CD4-positive, alpha-beta T cell treated with Interleukin-15 for 4 hours (primary cell): ENCODE data around the gene PPFIBP2.
A peak's percentile ranks its signal among the peaks of the same experiment; 100 is the strongest.

Experiments
- DNase-seq: peaks from one replicate; pipeline ENCODE4 v3.0.0-alpha.2; 2020; ENCODE audit warnings: low spot score

The PPFIBP2 gene

DNA sequence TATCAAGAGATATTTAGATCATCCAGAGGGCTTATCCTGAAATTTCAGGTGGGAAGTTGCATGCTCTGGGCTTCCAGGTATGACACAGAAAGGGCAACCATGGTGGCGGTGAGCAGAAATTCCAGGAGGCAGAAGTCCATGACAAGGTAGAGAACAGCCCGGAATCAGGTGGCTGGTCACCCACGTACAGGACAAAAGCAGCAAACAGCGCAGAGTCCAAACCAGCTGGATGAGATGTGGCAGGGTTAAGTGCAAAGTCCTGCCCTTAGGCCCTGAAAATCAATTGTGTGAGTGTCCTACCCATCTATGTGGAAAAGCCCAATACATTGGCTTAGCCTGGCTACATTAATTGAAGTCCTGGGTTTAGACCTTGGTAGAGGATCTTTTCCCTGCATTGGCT lies 11.6 kb downstream of the PPFIBP2 start:
- DNase-seq = no peak

DNA sequence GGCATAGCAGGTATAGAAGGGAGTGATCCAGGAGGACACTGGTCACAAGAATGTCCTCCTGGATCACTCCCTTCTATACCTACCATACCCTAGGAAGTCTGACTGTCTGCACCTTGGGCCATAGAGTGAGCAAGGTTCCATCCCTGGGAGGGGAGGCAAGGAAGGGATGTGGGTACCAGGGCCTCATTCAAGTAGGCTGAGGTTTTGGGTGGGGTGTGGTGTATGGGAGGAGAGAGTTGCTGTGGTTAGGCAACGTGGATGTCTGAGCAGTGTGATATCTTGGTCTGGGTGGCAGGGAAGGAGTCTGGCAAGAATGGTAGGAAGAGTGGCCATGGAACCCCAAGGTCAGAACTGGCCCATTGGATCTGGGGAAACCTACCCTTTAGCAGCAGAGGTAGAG lies 13.2 kb downstream of the PPFIBP2 start:
- peak; percentile 31 for DNase-seq

DNA sequence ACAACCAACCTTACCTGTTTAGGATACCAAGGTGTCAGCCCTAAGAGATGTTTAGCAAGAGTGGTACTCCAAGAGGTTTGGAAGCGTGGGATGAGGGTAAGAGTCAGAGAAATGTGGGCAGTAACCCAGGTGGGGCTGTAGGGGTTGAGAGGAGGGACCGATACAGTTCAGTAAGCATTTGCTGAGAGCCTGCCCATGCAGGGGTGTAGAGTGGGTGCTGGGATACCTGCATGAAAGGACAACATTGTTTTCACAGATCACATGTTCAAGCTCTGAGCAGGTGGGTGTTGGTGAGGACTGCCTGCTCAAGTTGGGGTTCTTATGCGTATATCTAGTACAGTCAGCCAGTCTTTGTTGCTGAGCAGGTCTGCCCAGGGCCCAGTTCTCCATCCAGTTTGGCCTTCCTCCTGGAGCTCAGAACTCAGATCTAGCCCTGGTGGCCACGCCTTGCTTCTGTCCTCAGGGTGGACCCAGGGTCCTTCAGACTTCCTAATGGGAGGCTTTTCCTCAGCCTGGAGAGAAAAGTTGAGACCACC lies 14.8 kb downstream of the PPFIBP2 start:
- DNase-seq = no peak

DNA sequence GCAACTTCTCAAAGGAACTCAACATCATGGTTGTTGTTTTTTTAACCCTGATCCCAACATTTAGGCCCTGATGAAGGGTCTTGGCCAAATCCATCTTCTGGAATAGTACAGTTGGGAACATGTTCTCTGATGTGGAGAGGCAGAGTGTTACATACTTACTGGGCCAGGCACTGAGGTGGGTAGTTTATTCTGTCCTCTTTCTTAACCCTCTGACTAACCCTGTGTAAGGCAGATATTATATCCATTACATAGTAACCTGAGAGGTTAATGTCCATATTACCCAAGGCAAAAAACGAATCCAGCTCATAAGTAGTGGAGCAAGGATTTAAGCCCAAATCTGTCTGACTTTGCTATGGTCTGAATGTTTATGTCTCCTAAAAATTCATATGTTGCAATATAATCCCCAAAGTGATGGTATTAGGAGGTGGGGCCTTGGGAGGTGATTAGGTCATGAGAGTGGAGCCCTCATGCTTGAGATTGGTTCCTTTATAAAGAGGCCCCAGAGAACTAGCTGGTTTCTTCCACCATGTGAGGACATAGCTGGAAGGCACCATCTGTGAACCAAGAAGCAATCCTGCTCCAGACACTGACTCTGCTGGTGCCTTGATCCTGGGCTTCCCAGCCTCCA lies 16.3 kb downstream of the PPFIBP2 start:
- no peak for DNase-seq

- DNase-seq = no peak
Observed at GRCh38 chr11:7531011-7531410, 17.2 kb downstream of the PPFIBP2 start.

GRCh38 chr11:7532405-7533145 lies 18.8 kb downstream of the PPFIBP2 start:
- DNase-seq = no peak

DNA sequence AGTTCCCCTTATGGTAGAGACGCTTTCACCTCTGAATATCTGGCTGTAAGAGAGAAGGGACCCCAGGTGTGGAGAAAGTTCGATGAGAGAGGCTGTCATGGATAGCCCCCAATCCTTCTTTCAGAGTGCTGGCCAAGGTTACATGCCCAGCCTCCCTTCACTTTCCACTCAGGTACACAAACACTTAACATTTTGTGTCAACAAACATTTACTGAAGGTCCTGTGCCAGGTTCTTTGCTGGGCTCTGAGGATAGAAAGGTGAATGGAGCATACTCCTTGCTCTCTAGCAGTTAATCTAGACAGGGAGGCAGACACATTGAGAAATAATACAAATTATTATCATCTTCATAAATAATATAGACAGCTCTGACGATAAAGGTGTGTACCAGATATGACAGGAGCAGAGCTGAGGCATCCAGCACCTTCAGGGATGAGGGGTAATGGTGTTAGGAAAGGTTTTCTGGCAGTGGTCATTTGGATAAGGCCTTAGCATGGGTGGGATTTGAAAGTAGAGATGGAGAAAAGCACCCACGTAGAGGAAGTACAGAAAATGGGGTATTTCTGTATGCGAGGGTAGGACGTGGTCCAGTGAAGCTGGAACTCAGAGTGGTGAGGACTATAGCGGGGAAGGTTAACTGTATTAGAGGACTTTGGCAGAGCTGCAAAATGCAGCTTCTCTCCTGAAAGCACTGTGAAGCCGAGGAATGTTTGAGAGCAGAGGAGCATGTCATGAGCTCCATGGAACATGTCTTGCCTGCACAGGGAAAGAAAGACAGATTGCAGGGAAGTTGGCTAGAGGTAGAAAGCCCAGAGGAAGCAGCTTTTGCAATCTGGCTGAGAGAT lies 19.6 kb downstream of the PPFIBP2 start:
- DNase-seq = no peak

- no peak for DNase-seq
Observed at GRCh38 chr11:7534042-7534378, 20.2 kb downstream of the PPFIBP2 start.

DNA sequence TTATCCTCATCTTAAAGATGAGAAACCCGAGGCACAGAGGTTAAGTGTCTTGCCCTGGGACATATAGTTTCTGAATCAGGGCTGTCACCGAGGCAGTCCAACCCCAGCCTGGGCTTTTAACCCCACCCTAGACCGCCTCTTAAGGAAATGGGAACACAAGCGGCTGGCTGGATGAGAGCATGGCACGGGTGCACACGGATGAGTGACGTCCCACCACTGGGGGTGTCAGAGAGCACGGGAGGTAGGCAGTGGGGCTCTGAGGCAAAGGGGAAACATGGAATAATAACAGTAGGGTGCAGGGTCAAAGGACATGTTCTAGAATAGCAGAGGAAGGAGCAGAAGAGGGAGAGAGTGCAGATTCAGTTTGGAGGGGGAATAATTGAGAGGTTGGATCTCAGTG lies 22.3 kb downstream of the PPFIBP2 start:
- no peak for DNase-seq

DNA sequence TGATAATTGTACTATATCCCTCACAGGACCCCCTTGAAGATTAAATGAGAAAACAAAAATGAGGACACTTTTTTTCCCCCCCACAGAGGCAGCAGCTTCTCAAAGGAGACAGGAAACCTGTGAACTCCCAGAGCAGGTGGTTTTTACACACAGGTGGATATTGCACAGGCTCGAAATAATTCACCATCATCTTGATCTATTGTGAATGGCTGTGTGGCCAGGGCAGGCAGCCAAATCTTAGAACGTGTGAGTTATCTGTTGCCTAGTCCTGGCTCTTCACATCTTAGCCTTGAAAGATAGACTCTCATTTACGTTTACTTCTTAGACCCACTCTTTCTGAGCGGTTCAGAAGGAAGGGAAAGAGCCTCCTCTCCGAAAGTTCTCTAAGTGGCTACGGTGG lies 23.5 kb downstream of the PPFIBP2 start:
- DNase-seq = no peak

DNA sequence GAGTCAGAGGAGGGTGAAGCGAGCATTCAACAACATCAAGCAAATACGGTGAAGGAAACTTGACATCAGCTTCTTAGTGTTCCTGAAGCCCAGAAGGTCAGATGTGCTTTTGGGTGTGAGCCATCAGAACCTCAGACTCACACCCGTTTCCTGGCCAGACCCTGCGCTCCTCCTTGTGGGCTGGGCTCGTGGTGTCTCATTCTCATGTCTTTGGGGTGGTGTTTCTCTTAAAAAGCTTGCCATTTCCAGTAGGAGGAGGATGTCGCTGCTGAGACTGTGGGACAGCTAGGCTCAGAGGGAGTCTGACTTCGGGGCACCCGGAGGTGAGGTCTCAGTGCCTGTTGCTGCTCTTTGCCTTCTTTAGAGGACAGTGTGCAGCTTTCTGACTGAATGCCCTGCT lies 24.2 kb downstream of the PPFIBP2 start:
- peak; percentile 37 for DNase-seq

DNA sequence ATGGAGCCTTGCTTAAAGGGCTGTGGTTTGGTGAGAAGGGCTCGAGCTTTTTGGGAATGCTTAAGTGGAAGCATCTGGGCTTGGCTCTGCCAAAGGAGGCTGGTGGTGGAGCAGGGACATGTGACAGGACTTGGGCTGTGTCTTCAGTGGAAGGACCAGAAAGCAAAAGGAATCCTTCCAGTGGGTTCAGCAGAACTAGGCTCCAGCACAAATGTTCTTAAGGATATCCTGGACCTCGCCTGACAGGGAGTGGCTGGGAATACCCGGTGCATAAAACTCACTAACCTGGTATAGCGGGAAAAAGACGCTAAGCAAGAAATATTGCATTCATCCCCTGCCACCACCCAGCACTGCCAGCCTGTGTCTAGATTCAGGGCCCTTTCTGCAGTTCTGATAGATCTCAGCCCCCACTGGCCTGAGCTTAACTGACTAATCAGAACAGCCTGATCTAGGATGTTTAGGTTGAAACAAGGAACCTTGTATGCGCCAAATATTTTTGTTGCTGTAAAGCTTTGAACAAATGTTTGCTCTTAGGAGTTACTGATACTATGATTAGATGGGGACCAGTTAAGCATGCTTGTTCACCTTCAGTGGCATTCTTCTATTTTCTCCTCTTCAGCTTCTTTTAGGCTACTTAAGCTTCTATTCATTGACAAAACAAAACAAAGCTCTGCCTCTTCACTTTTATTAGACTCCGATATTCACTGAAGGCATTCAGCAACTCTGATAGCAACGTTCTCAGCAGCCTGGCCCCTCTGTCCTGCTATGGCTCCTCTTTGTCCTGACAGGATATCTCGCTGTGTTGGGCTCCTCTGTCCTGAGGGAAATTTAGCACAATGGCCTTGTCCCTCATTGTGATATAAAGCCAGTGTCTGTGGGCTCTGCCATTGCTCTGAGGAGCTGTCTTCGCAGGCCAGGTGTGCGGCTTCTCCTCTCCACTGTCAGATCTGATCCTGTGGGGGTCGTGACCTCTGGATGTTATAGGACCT lies 25.0 kb downstream of the PPFIBP2 start:
- DNase-seq = no peak

DNA sequence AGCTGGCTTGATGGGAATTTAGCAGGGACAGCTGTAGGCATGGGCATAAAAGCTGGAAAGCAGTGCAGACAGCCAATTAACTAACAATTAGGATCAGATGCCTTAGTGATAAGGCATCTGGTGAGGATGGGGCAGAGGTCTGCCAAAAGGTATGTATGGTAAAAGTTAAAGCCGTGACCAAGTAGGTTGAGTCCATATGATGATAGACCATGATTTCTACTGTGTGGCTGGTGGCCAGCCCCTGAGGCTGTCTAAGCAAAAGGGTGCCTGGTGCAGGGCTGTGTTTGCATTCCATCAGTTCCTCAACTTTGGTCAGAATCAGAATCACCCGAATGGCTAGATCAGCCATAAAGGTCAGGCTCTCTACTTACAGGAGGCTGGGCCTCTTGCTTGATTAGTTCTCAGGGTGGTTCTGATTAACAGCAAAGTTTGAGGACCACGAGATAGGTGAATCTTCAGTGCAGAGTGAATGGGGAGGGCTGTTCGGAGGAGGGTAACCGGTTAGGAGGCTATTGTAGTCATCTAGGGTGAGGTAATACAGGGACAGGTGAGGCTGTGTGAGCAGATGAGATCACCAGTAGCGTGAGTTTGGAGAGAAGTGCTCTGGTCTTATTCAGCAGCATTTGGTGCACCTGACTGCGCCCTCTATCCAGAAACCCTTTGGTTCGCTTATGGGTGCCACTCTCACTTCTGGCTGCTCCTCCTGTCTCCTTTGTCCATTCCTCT lies 27.2 kb downstream of the PPFIBP2 start:
- no peak for DNase-seq

DNA sequence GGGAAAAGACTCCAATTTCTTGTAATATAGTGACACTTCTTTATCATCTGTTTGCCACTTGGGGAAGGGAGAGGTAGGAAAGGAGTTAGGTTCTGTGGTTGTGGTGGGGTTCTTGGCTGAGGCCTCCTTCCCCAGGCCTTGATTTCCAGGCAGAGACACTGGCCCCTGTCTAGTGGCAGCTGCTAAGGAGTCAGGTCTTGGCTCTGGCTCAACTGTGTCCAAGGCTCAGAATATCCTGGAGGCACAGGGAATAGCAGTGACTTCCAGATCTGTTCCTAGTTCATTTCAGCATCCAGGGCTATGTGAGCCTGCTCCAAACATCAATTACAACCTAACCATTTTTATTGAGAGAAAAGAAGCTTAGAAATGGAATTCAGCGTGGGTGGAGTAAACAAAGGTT lies 29.5 kb downstream of the PPFIBP2 start:
- no peak for DNase-seq

- DNase-seq = no peak
Observed at GRCh38 chr11:7544021-7544420, 30.2 kb downstream of the PPFIBP2 start.

DNA sequence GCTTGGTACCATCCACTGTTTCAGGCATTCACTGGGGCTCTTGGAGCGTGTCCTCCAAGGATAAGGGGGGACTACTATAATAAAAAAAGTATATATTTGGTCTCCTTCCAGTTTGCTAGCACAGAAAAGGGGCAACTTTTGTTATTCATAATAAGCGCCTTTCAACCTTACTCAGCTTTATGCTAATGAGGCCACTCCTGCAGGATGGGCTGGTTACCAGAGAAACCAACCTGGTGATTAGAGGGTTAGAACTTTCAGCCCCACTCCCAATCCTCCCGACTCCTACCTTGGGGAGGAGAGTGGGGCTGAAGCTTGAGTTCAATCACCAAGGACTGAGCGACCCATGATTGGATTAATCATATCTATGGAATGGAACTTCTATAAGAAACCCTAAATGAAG lies 31.8 kb downstream of the PPFIBP2 start:
- no peak for DNase-seq

DNA sequence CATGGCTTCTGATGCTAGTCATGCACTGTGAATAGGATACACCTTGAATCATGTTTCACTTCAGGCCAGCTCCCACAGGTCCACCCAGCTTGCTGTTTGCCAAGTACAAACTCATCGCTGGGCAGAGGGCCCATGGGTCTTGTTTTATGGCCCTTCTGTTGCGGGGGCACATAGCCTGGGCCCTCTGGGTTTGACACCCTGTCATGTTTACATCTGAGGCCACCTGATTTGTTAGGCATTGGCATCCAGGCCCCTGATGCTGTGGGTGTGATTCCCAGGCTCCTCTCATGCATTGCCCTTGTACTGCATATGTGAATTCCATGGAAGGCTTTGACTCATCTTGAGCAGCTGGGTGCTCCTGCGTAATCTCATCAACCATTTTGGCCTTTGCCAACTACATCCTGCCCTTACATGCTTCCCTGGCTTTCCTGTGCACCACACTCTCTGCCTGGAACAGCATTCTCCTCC lies 32.6 kb downstream of the PPFIBP2 start:
- no peak for DNase-seq

DNA sequence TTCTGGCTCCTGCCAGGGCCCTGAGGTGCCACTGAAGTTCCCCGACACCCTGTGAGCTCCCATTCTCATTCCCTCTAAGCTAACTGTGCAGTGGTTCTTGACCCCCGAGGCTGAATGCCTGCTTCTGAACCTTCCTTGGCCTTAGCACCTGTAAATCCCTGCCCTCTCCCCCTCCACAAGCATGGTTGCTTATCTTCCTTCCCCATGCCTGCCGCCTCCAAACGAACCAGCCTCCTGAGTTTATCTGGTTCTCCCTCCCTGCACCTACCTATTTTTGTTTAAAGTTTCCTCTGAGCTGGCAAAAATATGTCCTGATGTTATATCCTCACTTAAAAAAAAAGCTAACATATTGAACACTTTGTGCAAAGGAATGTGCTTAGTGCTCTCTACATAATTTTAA lies 33.9 kb downstream of the PPFIBP2 start:
- DNase-seq = no peak

- DNase-seq = peak; percentile 22
Observed at GRCh38 chr11:7548659-7549274, 35.0 kb downstream of the PPFIBP2 start.

DNA sequence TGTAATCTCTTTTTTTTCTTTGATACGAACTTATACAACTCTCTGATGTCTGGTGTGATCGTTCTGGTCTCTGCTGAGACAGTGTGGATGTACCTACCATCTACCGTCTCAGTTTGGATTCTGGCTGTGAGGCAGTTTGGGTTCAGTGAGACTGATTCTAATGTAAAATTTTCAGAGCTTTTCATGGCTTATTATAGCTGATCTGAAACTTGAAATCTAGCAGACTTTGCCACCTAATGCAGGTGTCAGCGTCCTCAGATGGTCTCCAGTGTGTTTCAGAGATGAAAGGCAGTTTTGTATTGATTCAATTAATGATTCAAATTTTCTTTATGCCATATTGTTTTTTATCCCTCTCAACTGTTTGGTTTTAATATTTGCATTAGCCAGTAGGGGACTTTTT lies 35.9 kb downstream of the PPFIBP2 start:
- DNase-seq = no peak
